Measurements from ENCODE around the gene GPR135.

DNA sequence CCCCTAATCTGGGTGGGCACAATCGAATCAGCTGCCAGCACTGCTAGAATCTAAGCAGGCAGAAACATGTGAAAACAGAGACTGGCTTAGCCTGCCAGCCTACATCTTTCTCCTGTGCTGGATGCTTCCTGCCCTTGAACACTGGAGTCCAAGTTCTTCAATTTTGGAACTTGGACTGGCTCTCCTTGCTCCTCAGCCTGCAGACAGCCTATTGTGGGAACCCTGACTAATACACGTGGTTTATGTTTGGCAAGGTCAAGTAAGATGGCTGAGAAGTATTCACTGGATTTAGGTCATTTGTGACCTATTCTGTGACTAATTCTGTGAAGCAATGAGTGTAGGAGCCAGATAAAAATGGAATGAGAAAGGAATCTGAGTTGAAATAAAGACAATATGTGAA lies 11.0 kb downstream of the GPR135 start:
- TF ChIP-seq, protein P1, sequence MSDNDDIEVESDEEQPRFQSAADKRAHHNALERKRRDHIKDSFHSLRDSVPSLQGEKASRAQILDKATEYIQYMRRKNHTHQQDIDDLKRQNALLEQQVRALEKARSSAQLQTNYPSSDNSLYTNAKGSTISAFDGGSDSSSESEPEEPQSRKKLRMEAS (IDR thresholded peaks at IDR 0.05), result no peak
- TF ChIP-seq RAD21 (IDR thresholded peaks at IDR 0.05; ENCODE audit: low read depth), result no peak
- no peak for TF ChIP-seq TEAD4 (IDR thresholded peaks at IDR 0.05)
- TF ChIP-seq, protein P2, sequence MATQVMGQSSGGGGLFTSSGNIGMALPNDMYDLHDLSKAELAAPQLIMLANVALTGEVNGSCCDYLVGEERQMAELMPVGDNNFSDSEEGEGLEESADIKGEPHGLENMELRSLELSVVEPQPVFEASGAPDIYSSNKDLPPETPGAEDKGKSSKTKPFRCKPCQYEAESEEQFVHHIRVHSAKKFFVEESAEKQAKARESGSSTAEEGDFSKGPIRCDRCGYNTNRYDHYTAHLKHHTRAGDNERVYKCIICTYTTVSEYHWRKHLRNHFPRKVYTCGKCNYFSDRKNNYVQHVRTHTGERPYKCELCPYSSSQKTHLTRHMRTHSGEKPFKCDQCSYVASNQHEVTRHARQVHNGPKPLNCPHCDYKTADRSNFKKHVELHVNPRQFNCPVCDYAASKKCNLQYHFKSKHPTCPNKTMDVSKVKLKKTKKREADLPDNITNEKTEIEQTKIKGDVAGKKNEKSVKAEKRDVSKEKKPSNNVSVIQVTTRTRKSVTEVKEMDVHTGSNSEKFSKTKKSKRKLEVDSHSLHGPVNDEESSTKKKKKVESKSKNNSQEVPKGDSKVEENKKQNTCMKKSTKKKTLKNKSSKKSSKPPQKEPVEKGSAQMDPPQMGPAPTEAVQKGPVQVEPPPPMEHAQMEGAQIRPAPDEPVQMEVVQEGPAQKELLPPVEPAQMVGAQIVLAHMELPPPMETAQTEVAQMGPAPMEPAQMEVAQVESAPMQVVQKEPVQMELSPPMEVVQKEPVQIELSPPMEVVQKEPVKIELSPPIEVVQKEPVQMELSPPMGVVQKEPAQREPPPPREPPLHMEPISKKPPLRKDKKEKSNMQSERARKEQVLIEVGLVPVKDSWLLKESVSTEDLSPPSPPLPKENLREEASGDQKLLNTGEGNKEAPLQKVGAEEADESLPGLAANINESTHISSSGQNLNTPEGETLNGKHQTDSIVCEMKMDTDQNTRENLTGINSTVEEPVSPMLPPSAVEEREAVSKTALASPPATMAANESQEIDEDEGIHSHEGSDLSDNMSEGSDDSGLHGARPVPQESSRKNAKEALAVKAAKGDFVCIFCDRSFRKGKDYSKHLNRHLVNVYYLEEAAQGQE (IDR thresholded peaks at IDR 0.05; ENCODE audit: low read depth), result no peak
- TF ChIP-seq CREB1 (IDR thresholded peaks at IDR 0.05; ENCODE audit: low read depth), result no peak
- no peak for TF ChIP-seq FOXM1 (IDR thresholded peaks at IDR 0.05; ENCODE audit: borderline replicate concordance, low read depth)
- no peak for TF ChIP-seq USF1 (IDR thresholded peaks at IDR 0.05)
- TF ChIP-seq TAF1 (IDR thresholded peaks at IDR 0.05; ENCODE audit: low read depth), result no peak
- no peak for TF ChIP-seq YY1 (IDR thresholded peaks at IDR 0.05; ENCODE audit: low read depth)
- no peak for TF ChIP-seq CEBPB (IDR thresholded peaks at IDR 0.05)
- TF ChIP-seq EGR1 (IDR thresholded peaks at IDR 0.05), result no peak
- no peak for TF ChIP-seq EP300 (IDR thresholded peaks at IDR 0.05; ENCODE audit: borderline replicate concordance)
